GM12801 (cell line): ENCODE measurements around the gene LCNL1.

Experiments used
- CTCF ChIP-seq: IDR thresholded peaks from one replicate; pipeline ENCODE4 v1.5.1; 2011; ENCODE audit warnings: control low read depth; ENCODE audit not compliant: insufficient read length; ENCODE audit errors: extremely low read depth

The LCNL1 gene

GRCh38 chr9:137006116-137007003, 23.6 kb downstream of the LCNL1 start:
- TF ChIP-seq CTCF, result no peak

DNA sequence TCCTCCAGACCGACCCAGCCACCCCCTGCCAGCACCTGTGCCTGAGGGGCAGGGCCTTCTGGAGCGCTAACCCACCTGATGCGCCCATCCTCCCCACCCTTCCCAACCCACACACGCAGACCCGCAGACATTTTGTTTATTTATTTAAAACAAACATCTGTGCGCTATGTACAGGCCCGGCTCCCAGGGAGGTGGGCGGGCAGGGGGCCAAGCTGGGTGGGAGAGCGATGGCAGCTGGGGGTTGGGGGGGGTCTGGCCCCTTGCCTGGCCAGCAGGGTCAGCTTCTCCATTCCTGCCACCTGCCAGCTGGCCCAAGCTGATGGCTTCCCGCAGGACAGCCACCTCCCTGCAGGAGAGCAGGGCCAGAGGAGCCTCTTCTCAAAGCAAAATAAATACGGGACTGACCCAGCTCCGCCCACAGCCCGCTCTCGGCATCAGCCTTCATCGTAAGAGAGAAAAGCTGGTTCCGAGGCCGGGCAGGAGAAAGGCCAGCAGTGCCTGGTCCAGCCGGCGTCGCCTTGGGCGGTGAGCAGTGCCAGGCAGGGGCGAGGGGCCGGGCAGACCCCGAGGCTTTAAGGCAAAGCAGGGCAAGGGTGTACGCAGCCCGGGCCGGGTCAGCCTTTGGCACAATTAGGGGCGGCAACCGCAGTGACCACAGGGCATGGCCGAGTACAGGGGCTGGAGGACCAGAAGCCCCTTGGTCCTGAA, 24.5 kb downstream of the LCNL1 start:
- TF ChIP-seq CTCF, result no peak

- TF ChIP-seq CTCF, result no peak
These were observed 25.1 kb downstream of the LCNL1 start for GRCh38 chr9:137007816-137008270.

- no peak for TF ChIP-seq CTCF
These were observed 25.5 kb downstream of the LCNL1 start for GRCh38 chr9:137008312-137008711.

GRCh38 chr9:137009217-137009616, 26.4 kb downstream of the LCNL1 start:
- no peak for TF ChIP-seq CTCF

GRCh38 chr9:137009938-137010732, 27.3 kb downstream of the LCNL1 start:
- no peak for TF ChIP-seq CTCF

- no peak for TF ChIP-seq CTCF
These were observed 28.4 kb downstream of the LCNL1 start for GRCh38 chr9:137011156-137011555.
